SJSA1 (cell line): ENCODE measurements around the gene LURAP1L. TPM values are rescaled to one million over a fixed set of nuclear protein-coding genes. Genes with fewer than 3 reads are reported as not detected.
"Not testable (repeated sequence)": the region's sequence is repeated elsewhere in the genome, so short reads cannot be mapped to it uniquely, and the experiment has no call there.

Source experiments
- DNase-seq, 2 experiments: peaks; one replicate each; pipeline ENCODE4 v3.0.0-alpha.2; 2015 to 2020; ENCODE audit warnings: low spot score in 2 of 2, low read depth in 1 of 2
- H3K27ac ChIP-seq: fragments of 250-450 bp; sonication (Bioruptor Pico); 2 replicates; pipeline ENCODE4 v1.5.1; 2020; ENCODE audit warnings: mild to moderate bottlenecking, moderate library complexity
- H3K27me3 ChIP-seq: fragments of 250-450 bp; sonication (Bioruptor Pico); replicated peaks from 2 replicates; pipeline ENCODE4 v1.5.1; 2020; ENCODE audit warnings: mild to moderate bottlenecking, moderate library complexity
- H3K36me3 ChIP-seq: fragments of 250-450 bp; sonication (Bioruptor Pico); 2 replicates; pipeline ENCODE4 v1.5.1; 2020; ENCODE audit warnings: mild to moderate bottlenecking
- H3K4me1 ChIP-seq: fragments of 250-450 bp; sonication (Bioruptor Pico); replicated peaks from 2 replicates; pipeline ENCODE4 v1.6.1; 2021; ENCODE audit warnings: mild to moderate bottlenecking
- H3K4me3 ChIP-seq: fragments of 250-450 bp; sonication (Bioruptor Pico); 2 replicates; pipeline ENCODE4 v1.5.1; 2020; ENCODE audit warnings: mild to moderate bottlenecking
- H3K9me3 ChIP-seq: fragments of 250-450 bp; sonication (Bioruptor Pico); replicated peaks from 2 replicates; pipeline ENCODE4 v1.5.1; 2020; ENCODE audit warnings: mild to moderate bottlenecking
- total RNA-seq: library from RNA; depleted of rRNA; stranded (reverse); fragments of >200 nt; shearing (Covaris generic); gene quantifications from 2 replicates; pipeline ENCODE4 v1.2.3, GENCODE V29; 2014; rRNA removed

LURAP1L gene
- total RNA-seq, 1 experiment from 2014 or later: not detected

DNA sequence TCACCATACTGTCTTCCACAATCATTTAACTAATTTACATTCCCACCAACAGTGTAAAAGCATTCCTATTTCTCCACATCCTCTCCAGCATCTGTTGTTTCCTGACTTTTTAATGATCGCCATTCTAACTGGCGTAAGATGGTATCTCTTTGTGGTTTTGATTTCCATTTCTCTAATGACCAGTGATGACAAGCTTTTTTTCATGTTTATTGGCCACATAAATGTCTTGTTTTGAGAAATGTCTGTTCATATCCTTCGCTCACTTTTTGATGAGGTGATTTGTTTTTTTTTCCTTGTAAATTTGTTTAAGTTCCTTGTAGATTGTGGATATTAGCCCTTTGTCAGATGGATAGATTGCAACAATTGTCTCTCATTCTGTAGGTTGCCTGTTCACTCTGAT is 90.6 kb downstream of the LURAP1L start:
- H3K9me3 ChIP-seq, H3K4me3 ChIP-seq, H3K4me1 ChIP-seq, H3K27ac ChIP-seq, H3K36me3 ChIP-seq, DNase-seq, H3K27me3 ChIP-seq: not testable (repeated sequence)

Other genes with a start within 250 kb of the LURAP1L start
- 0.03 and 2.5 TPM in 2 replicates for gene TYRP1, start 81.6 kb upstream of the LURAP1L start, total RNA-seq